Body of pancreas (tissue), 4 donors: Measurements from ENCODE around the gene UNC45B. TPM values are rescaled to one million over a fixed set of nuclear protein-coding genes. Genes with fewer than 3 reads are reported as not detected.

Experiments
- ATAC-seq: fragments of 150-250 bp; one replicate; pipeline ENCODE4 v1.9.1; 2016
- DNase-seq, 4 donors: peaks; one replicate each; pipeline ENCODE4 v3.0.0-alpha.2; 2019
- H3K27ac ChIP-seq, 4 donors: fragments of 200-600 bp; sonication (generic); 1 replicate in 3 of 4; 2 replicates in 1 of 4; pipeline versions ENCODE4 v1.5.1 to v1.6.1; 2016 to 2019; ENCODE audit warnings: mild to moderate bottlenecking in 1 of 4, mixed read lengths in 1 of 4, moderate library complexity in 1 of 4
- H3K27me3 ChIP-seq, 2 donors: fragments of 200-600 bp; sonication (generic); one replicate each; pipeline ENCODE4 v1.6.0; 2016; ENCODE audit warnings: mild to moderate bottlenecking in 1 of 2
- H3K36me3 ChIP-seq, 2 donors: fragments of 200-600 bp; sonication (generic); replicated peaks in 1 of 2; 2 replicates each; pipeline ENCODE4 v1.5.1; 2016; ENCODE audit warnings: low read depth in 2 of 2; ENCODE audit not compliant: insufficient read depth in 1 of 2
- H3K4me1 ChIP-seq: fragments of 200-600 bp; sonication (generic); one replicate; pipeline ENCODE4 v1.6.0; 2016
- H3K4me3 ChIP-seq, 2 donors: fragments of 200-600 bp; sonication (generic); 1 replicate in 1 of 2; 2 replicates in 1 of 2; pipeline ENCODE4 v1.5.1; 2016 to 2019
- H3K9me3 ChIP-seq, 3 donors: fragments of 200-600 bp; sonication (generic); 1 replicate in 2 of 3; 2 replicates in 1 of 3; pipeline ENCODE4 v1.5.1; 2016
- POLR2A ChIP-seq, 3 donors: fragments of 450-650 bp; IDR thresholded peaks; one replicate each; pipeline ENCODE4 v1.6.1; 2016; ENCODE audit warnings: antibody characterized with exemption in 3 of 3, mild to moderate bottlenecking in 2 of 3
- WGBS, 2 donors: methylation state at CpG; one replicate each; pipeline ENCODE4 v1.1.5; 2017; 5-methylcytosine and 5-hydroxymethylcytosine counted together
- intact Hi-C: fragments of 100-400 bp; cut with DNase I; formaldehyde crosslinking; loops from one replicate; pipeline ENCODE4 v1.15.1; 2023
- total RNA-seq, 2 donors: library from RNA; depleted of rRNA; stranded (reverse); fragments of >200 nt; gene quantifications; one replicate each; pipeline ENCODE4 v1.1.0, GENCODE V29; 2016
- TF ChIP-seq, protein P1 (sequence below), 7 experiments: fragments of 450-650 bp in 4 of 7; fragments of 200-600 bp in 3 of 7; sonication (generic) in 3 of 7; IDR thresholded peaks; one replicate each; pipeline ENCODE4 v1.5.1; 2016 to 2019; ENCODE audit warnings: antibody characterized with exemption in 7 of 7

UNC45B gene
- total RNA-seq, 2 donors from 2014 or later = not detected

DNA sequence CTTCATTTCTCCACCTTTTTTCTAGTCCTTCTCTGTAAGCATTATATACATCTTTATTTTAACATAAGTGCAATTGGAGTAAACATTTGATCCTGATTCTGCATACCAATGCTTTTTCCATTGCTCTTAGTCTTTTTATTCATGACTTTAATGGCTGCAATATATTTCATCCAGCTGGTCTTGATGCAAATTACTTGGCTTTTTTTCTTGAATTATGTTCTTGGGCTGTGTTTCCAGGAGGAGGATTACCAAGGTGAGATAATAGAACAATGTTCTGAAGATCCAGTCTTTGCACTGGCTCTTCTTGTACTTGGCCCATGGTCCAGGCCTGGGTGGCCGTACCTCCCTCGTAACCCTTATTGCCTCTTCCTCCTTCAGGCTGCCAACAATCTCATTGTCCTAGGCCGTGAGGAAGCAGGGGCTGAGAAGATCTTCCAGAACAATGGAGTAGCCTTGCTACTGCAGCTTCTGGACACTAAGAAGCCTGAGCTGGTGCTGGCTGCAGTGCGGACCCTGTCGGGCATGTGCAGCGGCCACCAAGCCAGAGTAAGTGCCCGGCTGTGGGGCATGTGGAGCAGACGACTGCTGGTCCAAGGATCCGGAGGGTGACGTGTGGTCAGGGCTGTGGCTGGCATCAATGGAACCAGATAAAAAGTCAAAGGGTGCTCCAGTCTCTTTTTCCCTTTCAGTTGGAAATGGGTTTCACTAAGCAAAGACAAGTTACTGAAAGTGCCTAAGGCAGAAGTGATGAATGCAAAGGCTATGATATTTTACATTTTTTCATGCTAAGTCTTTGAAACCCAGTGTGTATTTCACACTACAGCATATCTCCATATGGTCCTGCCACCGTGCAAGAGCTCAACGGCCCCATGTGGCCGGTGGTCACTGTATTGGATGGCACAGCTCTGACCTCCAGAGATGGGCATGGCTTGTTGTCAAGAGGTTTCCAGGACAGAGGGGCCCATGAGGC lies 6.9 kb downstream of the UNC45B start:
- ATAC-seq = no peak

DNA sequence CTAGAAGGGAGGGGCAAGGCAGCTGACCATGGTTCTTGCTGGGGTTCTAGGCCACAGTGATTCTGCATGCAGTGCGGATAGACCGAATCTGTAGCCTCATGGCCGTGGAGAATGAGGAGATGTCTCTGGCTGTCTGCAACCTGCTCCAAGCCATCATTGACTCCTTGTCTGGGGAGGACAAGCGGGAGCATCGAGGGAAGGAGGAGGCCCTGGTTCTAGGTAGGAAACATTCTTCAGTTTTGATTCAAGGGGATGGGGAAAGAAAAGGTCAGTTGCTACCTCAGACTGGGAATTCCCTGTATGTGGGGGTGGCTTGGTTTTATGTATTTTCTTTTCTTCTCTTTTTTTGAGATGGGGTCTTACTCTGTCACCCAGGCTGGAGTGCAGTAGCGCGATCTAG lies 7.6 kb downstream of the UNC45B start:
- ATAC-seq (no peak), DNase-seq (no peak)
- intact Hi-C loops = no loop called here
- no peaks in the 10 kb centered on the region for H3K4me1 ChIP-seq
- no peaks in the 10 kb centered on the region for H3K27me3 ChIP-seq
- H3K27ac ChIP-seq = no peak overlapping the region
- no peaks in the 10 kb centered on the region for H3K9me3 ChIP-seq
- 81 to 84% methylated on average over 5 to 7 of the region's 7 CpGs for WGBS, 2 donors
- H3K36me3 ChIP-seq = no peaks in the 10 kb centered on the region
- TF ChIP-seq, protein P1, sequence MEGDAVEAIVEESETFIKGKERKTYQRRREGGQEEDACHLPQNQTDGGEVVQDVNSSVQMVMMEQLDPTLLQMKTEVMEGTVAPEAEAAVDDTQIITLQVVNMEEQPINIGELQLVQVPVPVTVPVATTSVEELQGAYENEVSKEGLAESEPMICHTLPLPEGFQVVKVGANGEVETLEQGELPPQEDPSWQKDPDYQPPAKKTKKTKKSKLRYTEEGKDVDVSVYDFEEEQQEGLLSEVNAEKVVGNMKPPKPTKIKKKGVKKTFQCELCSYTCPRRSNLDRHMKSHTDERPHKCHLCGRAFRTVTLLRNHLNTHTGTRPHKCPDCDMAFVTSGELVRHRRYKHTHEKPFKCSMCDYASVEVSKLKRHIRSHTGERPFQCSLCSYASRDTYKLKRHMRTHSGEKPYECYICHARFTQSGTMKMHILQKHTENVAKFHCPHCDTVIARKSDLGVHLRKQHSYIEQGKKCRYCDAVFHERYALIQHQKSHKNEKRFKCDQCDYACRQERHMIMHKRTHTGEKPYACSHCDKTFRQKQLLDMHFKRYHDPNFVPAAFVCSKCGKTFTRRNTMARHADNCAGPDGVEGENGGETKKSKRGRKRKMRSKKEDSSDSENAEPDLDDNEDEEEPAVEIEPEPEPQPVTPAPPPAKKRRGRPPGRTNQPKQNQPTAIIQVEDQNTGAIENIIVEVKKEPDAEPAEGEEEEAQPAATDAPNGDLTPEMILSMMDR (IDR thresholded peaks at IDR 0.05) = no peak
- no peak for TF ChIP-seq POLR2A (IDR thresholded peaks at IDR 0.05)
- no peak overlapping the region for H3K4me3 ChIP-seq

More for the DNA sequence above, 6.9 kb downstream of the UNC45B start:
- intact Hi-C loops = no loop called here
- H3K4me3 ChIP-seq = no peak overlapping the region
- no peak overlapping the region for H3K27ac ChIP-seq
- 81 to 83% methylated on average over 13 of the region's 13 CpGs for WGBS, 2 donors
- no peak for DNase-seq
- no peaks in the 10 kb centered on the region for H3K9me3 ChIP-seq
- TF ChIP-seq, protein P1 (IDR thresholded peaks at IDR 0.05) = no peak
- TF ChIP-seq POLR2A (IDR thresholded peaks at IDR 0.05) = no peak
- no peaks in the 10 kb centered on the region for H3K4me1 ChIP-seq
- no peaks in the 10 kb centered on the region for H3K27me3 ChIP-seq
- H3K36me3 ChIP-seq = no peaks in the 10 kb centered on the region

DNA sequence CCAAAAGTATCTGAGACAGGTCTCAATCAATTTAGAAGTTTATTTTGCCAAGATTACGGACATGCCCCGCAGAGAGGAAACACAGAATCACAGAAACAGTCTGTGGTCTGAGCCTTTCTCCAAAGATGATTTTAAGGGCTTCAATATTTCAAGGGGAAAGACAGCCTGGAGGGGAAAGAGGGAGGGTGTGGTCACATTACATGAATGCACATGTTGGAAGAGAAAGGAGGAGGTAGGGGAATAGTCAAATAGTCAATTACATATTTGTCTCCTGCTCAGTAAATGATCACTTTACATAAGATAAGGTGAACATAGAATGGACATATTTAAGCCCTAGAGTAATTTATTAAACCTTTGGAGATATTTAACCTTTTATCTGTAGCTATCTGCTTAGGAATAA lies 12.3 kb downstream of the UNC45B start:
- intact Hi-C loops = loop anchor here (10.0 kb wide), 2 partner anchors 155 to 375 kb away; partner anchors contain the start of gene SLFN12L
- no peaks in the 10 kb centered on the region for H3K4me1 ChIP-seq
- H3K9me3 ChIP-seq = no peaks in the 10 kb centered on the region
- no peak for DNase-seq
- H3K36me3 ChIP-seq = no peaks in the 10 kb centered on the region
- no peak overlapping the region for H3K4me3 ChIP-seq
- TF ChIP-seq POLR2A (IDR thresholded peaks at IDR 0.05) = no peak
- TF ChIP-seq, protein P1 (IDR thresholded peaks at IDR 0.05) = no peak
- 67 to 84% methylated on average over 2 of the region's 2 CpGs for WGBS, 2 donors
- H3K27me3 ChIP-seq = no peaks in the 10 kb centered on the region
- H3K27ac ChIP-seq = no peak overlapping the region
- no peak for ATAC-seq

DNA sequence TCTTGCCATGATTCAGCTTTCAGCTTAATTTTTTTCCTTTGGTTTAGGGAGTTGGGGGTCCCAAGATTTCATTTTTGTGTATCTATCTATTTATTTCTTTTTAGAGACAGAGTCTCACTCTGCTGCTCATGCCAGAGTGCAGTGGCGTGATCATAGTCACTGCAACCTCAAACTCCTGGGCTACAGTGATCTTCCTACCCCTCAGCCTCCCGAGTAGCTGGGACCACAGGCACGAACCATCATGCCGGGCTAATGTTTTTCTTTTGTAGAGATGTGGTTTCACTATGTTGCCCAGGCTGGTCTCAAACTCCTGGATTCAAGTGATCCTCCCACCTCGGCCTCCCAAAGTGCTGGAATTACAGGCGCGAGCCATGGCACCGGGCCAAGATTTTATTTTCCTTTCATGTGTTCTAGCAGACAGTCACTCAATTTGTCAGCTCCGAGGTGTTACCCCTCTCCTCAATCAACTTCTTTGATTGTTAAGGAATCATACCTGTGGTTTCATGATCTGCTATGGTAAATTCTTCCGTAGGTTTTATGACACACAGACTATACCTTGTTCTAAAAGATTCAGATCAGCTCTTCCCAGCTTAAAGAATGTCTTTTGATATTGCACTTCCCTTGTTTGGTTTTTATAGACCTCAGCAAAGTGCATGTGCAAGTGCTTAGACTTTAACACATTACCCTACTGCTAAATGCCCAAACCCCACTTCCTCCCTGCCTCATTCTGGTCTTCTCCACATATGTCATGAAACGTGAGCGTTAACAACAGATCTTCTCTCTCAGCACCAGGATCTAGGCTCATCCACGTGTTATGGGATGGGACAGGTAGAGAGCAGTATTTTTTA lies 13.0 kb downstream of the UNC45B start:
- WGBS, 2 donors = 50 to 61% methylated on average over 13 of the region's 13 CpGs
- Histone ChIP-seq H3K27me3 (no peaks in the 10 kb centered on the region), H3K4me1 (no peaks in the 10 kb centered on the region), H3K27ac (no peak overlapping the region), H3K4me3 (no peak overlapping the region), H3K36me3 (no peaks in the 10 kb centered on the region), H3K9me3 (no peaks in the 10 kb centered on the region)
- DNase-seq (no peak), ATAC-seq (no peak)
- intact Hi-C loops = loop anchor here (10.0 kb wide), 2 partner anchors 154 to 374 kb away; partner anchors contain the start of gene SLFN12L
- TF ChIP-seq POLR2A (IDR thresholded peaks at IDR 0.05) = no peak
- TF ChIP-seq, protein P1 (IDR thresholded peaks at IDR 0.05) = no peak
